ENCODE results near the gene BEX1. TPM values are rescaled to one million over a fixed set of nuclear protein-coding genes. Genes with fewer than 3 reads are reported as not detected.
A peak's percentile ranks its signal among the peaks of the same experiment; 100 is the strongest.
"Not testable (repeated sequence)": the region's sequence is repeated elsewhere in the genome, so short reads cannot be mapped to it uniquely, and the experiment has no call there.

BEX1 gene
- 0.38 TPM for total RNA-seq
- long read RNA-seq: 0 reads

- intact Hi-C loops (cut with DNase I): no loop called here
- no peak for ATAC-seq
- peak; percentile 66 for DNase-seq (ENCODE audit: missing footprints)
Measured at GRCh38 chrX:103063918-103064434, at the start of gene BEX1. TSS of gene BEX1 (minus strand) at chrX:103064171. CDS start at chrX:103063274, 897 bp downstream.

DNA sequence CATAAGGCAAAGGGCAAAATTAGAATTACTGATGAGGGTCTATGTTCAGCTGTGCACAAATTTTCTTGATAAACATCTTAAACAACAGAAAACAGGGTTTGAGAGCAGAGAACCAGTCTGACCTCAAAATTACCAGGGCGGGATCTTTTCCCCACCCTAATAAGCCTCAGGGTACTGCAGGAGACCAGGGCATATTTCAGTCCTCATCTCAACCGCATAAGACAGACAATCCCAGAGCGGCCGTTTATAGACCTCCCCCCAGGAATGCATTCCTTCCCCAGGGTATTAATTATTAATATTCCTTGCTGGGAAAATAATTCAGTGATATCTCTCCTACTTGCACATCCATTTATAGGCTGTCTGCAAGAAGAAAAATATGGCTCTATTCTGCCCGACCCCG is 45.5 kb upstream of the BEX1 start:
- intact Hi-C loops (cut with DNase I); ATAC-seq; DNase-seq (ENCODE audit: missing footprints): not testable (repeated sequence)

- ATAC-seq (no peak), DNase-seq (ENCODE audit: missing footprints) (no peak)
- intact Hi-C loops (cut with DNase I): no loop called here
Measured at GRCh38 chrX:103107836-103108235, 43.9 kb upstream of the BEX1 start.

- intact Hi-C loops (cut with DNase I); DNase-seq (ENCODE audit: missing footprints); ATAC-seq: not testable (repeated sequence)
Measured at GRCh38 chrX:103107227-103107737, 43.3 kb upstream of the BEX1 start.

DNA sequence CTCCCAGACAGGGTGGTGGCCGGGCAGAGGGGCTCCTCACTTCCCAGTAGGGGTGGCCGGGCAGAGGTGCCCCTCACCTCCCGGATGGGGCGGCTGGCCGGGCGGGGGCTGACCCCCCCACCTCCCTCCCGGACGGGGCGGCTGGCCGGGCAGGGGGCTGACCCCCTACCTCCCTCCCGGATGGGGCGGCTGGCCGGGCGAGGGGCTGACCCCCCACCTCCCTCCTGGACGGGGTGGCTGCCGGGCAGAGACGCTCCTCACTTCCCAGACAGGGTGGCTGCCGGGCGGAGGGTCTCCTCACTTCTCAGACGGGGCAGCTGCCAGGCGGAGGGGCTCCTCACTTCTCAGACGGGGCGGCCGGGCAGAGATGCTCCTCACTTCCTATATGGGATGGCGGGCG is 40.4 kb upstream of the BEX1 start:
- intact Hi-C loops (cut with DNase I): loop anchor here (5.0 kb wide), 1 partner anchor 48 kb away; no protein-coding TSS in a partner anchor
- not testable (repeated sequence) for ATAC-seq; DNase-seq (ENCODE audit: missing footprints)

GRCh38 chrX:103103866-103104265 is 39.9 kb upstream of the BEX1 start:
- not testable (repeated sequence) for ATAC-seq; DNase-seq (ENCODE audit: missing footprints)
- intact Hi-C loops (cut with DNase I): loop anchor here (5.0 kb wide), 1 partner anchor 48 kb away; no protein-coding TSS in a partner anchor

- ATAC-seq (no peak), DNase-seq (ENCODE audit: missing footprints) (no peak)
- intact Hi-C loops (cut with DNase I): loop anchor here (5.0 kb wide), 1 partner anchor 51 kb away; no protein-coding TSS in a partner anchor
Measured at GRCh38 chrX:103101299-103102042, 37.5 kb upstream of the BEX1 start.

DNA sequence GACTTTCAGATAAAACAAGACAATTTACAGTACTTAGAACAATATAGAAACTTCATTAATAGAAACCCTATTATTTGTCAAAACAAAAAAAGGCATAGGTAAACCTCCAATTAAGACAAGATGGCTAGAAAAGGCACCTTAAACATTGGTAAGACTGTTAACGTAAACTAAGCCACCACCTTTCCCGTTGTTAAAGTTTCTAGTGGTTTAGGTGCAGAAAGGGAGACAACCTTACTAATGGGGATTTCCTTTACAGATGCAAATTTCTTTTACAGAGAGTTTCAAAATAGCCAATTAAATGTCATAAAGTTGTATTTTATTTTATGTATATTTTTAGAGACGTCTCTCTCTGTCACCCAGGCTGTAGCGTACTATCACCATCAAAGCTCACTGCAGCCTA is 36.5 kb upstream of the BEX1 start:
- intact Hi-C loops (cut with DNase I): loop anchor here (5.0 kb wide), 1 partner anchor 52 kb away; no protein-coding TSS in a partner anchor
- ATAC-seq: no peak
- no peak for DNase-seq (ENCODE audit: missing footprints)

DNA sequence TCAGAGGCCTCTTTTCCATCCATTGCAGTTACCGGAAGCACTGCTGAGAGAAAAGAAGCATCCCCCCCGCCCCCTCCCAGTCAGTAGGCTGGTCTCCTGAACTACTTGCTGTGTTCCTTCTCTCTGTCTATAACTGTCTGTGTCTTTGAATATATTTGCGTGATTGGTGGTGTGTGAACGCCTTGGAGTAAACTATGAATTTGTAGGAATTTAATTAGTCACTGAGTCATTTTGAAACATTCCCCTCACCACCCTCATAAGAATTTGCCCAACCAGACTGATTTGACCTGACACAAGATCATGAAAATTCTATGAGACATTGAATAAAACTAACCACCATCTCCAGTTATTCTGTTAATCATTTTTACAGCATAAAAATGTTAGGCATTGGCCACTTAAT is 35.7 kb upstream of the BEX1 start:
- DNase-seq (ENCODE audit: missing footprints): no peak
- intact Hi-C loops (cut with DNase I): loop anchor here (5.0 kb wide), 1 partner anchor 53 kb away; no protein-coding TSS in a partner anchor
- no peak for ATAC-seq

DNA sequence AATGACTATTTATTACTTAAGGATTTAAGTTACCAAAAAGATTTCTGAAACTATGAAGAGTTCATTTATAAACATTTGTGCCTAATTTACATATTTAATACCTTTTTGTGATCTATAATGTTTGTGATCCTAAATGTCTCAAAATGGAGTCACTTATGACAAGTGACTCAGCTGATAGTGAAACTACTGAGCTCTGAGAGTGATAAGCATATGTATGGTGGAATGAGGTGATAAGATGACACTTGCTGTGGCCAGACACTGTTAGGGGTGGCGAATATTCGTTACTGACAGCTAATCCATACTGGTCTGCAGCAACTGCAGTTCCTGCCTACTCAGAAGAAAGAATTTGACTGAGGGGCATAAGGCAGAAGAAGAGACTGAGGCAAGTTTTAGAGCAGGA is 34.5 kb upstream of the BEX1 start:
- DNase-seq (ENCODE audit: missing footprints) (no peak), ATAC-seq (no peak)
- intact Hi-C loops (cut with DNase I): no loop called here

DNA sequence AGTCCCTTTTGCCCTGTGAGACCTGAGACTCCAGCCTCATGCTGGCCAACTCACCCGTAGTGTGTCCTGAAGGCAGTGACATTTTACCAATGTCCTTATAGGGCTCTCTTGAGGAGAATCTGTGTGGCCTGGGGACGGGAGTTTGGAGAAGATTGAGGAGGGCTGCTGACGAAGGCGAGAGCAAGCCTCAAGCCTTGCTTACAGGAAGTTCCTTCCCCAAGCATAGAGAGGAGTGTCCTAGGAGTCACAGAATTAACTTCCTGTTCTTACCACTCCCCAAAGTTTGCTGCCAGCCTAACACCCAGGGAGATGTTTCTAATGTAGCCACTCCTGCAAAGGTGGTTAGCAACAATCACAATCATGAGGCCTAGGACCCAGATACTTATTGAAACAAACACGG is 29.0 kb upstream of the BEX1 start, which contains the start of gene NXF3:
Gene NXF3, minus strand, starts transcription at position 202 of the 400 bp plus-strand sequence. Its CDS starts 120 bp downstream, at position 82.
- ATAC-seq: no peak
- intact Hi-C loops (cut with DNase I): no loop called here
- no peak for DNase-seq (ENCODE audit: missing footprints)

- intact Hi-C loops (cut with DNase I): no loop called here
- DNase-seq (ENCODE audit: missing footprints) (no peak), ATAC-seq (no peak)
Measured at GRCh38 chrX:103081051-103081450, 17.1 kb upstream of the BEX1 start.

- ATAC-seq: no peak
Measured at GRCh38 chrX:103073467-103073866, 9.5 kb upstream of the BEX1 start.

GRCh38 chrX:103066606-103067005 is 2.6 kb upstream of the BEX1 start:
- ATAC-seq: no peak
- intact Hi-C loops (cut with DNase I): no loop called here
- no peak for DNase-seq (ENCODE audit: missing footprints)

More at GRCh38 chrX:103073467-103073866, 9.5 kb upstream of the BEX1 start:
- no peak for DNase-seq (ENCODE audit: missing footprints)
- intact Hi-C loops (cut with DNase I): no loop called here

- intact Hi-C loops (cut with DNase I): no loop called here
- no peak for DNase-seq (ENCODE audit: missing footprints)
- no peak for ATAC-seq
Measured at GRCh38 chrX:103063191-103063845, 653 bp downstream of the BEX1 start.

DNA sequence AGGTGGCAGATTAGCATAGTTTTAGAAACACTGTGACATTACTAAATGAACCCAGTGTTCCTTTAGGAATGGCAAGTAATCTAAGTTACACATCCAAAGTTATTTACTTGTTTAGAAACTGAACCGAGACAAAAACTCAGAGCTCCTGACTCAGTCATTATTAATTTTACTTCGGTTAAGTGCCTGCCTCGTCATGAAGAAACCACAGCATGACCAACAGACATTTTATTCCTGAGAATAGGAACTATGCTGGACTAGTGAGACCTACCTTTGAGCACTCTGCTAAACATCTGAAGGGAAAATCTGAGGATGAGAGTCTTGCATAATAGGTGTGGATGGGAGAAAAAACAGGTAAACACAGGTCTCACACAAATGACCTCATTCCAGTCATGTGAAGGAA is 2.5 kb downstream of the BEX1 start:
- no peak for DNase-seq (ENCODE audit: missing footprints)
- no peak for ATAC-seq
- intact Hi-C loops (cut with DNase I): no loop called here

- intact Hi-C loops (cut with DNase I): no loop called here
- no peak for ATAC-seq
- no peak for DNase-seq (ENCODE audit: missing footprints)
Measured at GRCh38 chrX:103056902-103057301, 7.1 kb downstream of the BEX1 start.

DNA sequence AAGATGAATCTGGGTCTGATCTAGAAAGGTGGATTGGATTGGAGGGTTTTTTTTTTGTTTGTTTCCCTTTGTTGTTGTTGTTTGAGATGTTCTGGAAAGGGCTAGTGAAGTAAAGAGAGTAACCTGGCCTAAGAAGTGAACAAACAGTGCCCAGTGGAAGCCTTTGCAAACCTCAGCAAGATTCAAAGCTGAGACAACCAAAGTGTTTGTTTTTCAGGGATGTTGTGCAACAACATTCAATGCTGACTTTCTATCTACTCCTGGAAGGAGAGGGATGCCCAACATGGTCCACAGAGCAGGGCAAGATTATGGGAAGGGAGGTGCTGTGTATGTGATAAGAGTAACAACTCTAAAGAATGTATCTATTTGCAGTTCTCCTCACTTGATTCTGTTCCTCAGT is 11.3 kb downstream of the BEX1 start:
- ATAC-seq (no peak), DNase-seq (ENCODE audit: missing footprints) (no peak)
- intact Hi-C loops (cut with DNase I): no loop called here

DNA sequence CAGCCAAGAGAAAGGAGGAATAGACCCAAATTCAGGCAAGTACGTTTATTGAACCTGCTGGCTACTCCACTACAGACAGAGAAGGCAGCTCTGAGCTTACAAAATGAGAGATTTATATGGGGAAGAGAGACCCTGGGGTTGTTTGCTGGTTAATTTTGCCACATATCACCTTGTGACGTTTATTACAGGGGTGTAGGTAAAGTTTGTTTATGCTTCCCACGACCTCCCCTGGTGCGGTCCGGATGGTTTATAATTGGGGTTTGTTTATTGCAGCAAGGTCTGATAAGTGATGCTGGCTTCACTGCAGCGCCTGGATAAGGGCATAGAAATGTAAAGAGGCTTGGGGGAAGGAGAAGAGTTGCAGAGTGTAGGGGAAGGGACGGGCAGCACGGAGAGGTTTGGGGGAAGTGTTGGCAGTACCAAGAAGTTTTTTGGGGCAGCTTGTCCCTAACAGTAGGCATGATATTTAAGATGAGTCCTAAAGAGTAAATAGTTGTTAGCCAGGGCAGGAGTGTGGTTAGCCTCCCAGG is 12.6 kb downstream of the BEX1 start:
- ATAC-seq (no peak), DNase-seq (ENCODE audit: missing footprints) (no peak)
- intact Hi-C loops (cut with DNase I): no loop called here
